MCF 10A (cell line): ENCODE results near the gene RABAC1. TPM values are rescaled to one million over a fixed set of nuclear protein-coding genes. Genes with fewer than 3 reads are reported as not detected.

Experiments used
- BruUV-seq: library from RNA; stranded (reverse); fragments of 400-500 nt; replicated peaks from 2 replicates; lab custom pipeline; 2021; lab: Mats Ljungman, UMichigan
- CTCF ChIA-PET: fragments of 300-600 bp; sonication (Branson Sonifier 250); formaldehyde crosslinking; extraction: SDS; loops from one replicate; lab custom pipeline; 2021; ENCODE audit warnings: antibody characterized with exemption, inconsistent platforms; lab: Yijun Ruan, JAX
- POLR2A ChIA-PET: fragments of 300-600, 350-650 bp; sonication (Branson Sonifier 250); formaldehyde crosslinking; extraction: SDS; loops from one replicate; lab custom pipeline; 2020; ENCODE audit warnings: antibody characterized with exemption, inconsistent platforms; lab: Yijun Ruan, JAX
- DNase-seq: peaks from one replicate; pipeline ENCODE4 v3.0.0-alpha.2; 2018; ENCODE audit not compliant: unreplicated experiment
- H3K27ac Mint-ChIP-seq: one replicate; pipeline ENCODE4 v1.8.0; 2022; ENCODE audit warnings: mild to moderate bottlenecking, low read depth, mixed read lengths; ENCODE audit not compliant: unreplicated experiment
- H3K27me3 Mint-ChIP-seq: one replicate; pipeline ENCODE4 v1.8.0; 2022; ENCODE audit warnings: mixed read lengths; ENCODE audit not compliant: insufficient read depth, unreplicated experiment
- H3K36me3 Mint-ChIP-seq: one replicate; pipeline ENCODE4 v1.8.0; 2022; ENCODE audit warnings: mild to moderate bottlenecking, moderate library complexity, mixed read lengths; ENCODE audit not compliant: insufficient read depth, unreplicated experiment
- H3K4me1 Mint-ChIP-seq: one replicate; pipeline ENCODE4 v1.8.0; 2022; ENCODE audit warnings: mixed read lengths; ENCODE audit not compliant: insufficient read depth, unreplicated experiment
- H3K4me3 Mint-ChIP-seq: one replicate; pipeline ENCODE4 v1.8.0; 2022; ENCODE audit warnings: mild to moderate bottlenecking, moderate library complexity, mixed read lengths; ENCODE audit not compliant: unreplicated experiment
- H3K9me3 Mint-ChIP-seq: one replicate; pipeline ENCODE4 v1.8.0; 2022; ENCODE audit warnings: mixed read lengths; ENCODE audit not compliant: unreplicated experiment
- CTCF ChIP-seq: fragments of 200-600 bp; IDR thresholded peaks from one replicate; pipeline ENCODE4 v1.8.0; 2022; ENCODE audit warnings: antibody characterized with exemption, mild to moderate bottlenecking; ENCODE audit not compliant: unreplicated experiment
- intact Hi-C: fragments of 100-400 bp; cut with micrococcal nuclease; formaldehyde crosslinking; loops from 2 replicates; pipeline ENCODE4 v1.14.1; 2022
- total RNA-seq: library from RNA; stranded (reverse); gene quantifications from 2 replicates; pipeline ENCODE4 v1.2.3, GENCODE V29; 2022

Gene RABAC1
- total RNA-seq, 1 experiment from 2014 or later: 75.4 TPM

- no peak for TF ChIP-seq CTCF
- DNase-seq: peak; percentile 14
- no peak overlapping the region for H3K4me3 Mint-ChIP-seq
- H3K9me3 Mint-ChIP-seq: no peaks in the 10 kb centered on the region
- ChIA-PET CTCF (no interaction called here), POLR2A (interaction anchor here (0.7 kb wide), 1 partner anchor 64 kb away, joined by 3 read pairs; no protein-coding TSS in a partner anchor)
- BruUV-seq: no TSS peak
- intact Hi-C loops: no loop called here
- peaks cover 6% of the 10 kb centered on the region for H3K4me1 Mint-ChIP-seq
- no peak overlapping the region for H3K27ac Mint-ChIP-seq
- H3K36me3 Mint-ChIP-seq: peaks cover 26% of the 10 kb centered on the region
- no peaks in the 10 kb centered on the region for H3K27me3 Mint-ChIP-seq
Observed at GRCh38 chr19:41910240-41910991, 48.7 kb downstream of the RABAC1 start.

- Mint-ChIP-seq H3K27ac (no peak overlapping the region), H3K4me3 (no peak overlapping the region), H3K9me3 (no peaks in the 10 kb centered on the region), H3K27me3 (no peaks in the 10 kb centered on the region), H3K36me3 (peaks cover 33% of the 10 kb centered on the region), H3K4me1 (peaks cover 6% of the 10 kb centered on the region)
- CTCF ChIA-PET: no interaction called here
- no peak for TF ChIP-seq CTCF
- BruUV-seq: no TSS peak
- DNase-seq: no peak
- POLR2A ChIA-PET: no interaction called here
- intact Hi-C loops: no loop called here
Observed at GRCh38 chr19:41909706-41910105, 49.4 kb downstream of the RABAC1 start.

GRCh38 chr19:41908724-41909464, 50.2 kb downstream of the RABAC1 start:
- ChIA-PET POLR2A (interaction anchor here (1.0 kb wide), 1 partner anchor 28 kb away, joined by 3 read pairs; no protein-coding TSS in a partner anchor), CTCF (interaction anchor here (0.7 kb wide), 2 partner anchors 163 to 200 kb away, joined by 3 read pairs; no protein-coding TSS in a partner anchor)
- H3K27ac Mint-ChIP-seq: no peak overlapping the region
- intact Hi-C loops: no loop called here
- peaks cover 6% of the 10 kb centered on the region for H3K4me1 Mint-ChIP-seq
- BruUV-seq: no TSS peak
- H3K36me3 Mint-ChIP-seq: peaks cover 36% of the 10 kb centered on the region
- DNase-seq: no peak
- no peak overlapping the region for H3K4me3 Mint-ChIP-seq
- H3K9me3 Mint-ChIP-seq: no peaks in the 10 kb centered on the region
- H3K27me3 Mint-ChIP-seq: no peaks in the 10 kb centered on the region
- TF ChIP-seq CTCF: no peak

GRCh38 chr19:41907994-41908615, 51.0 kb downstream of the RABAC1 start:
- Mint-ChIP-seq H3K27ac (no peak overlapping the region), H3K36me3 (peaks cover 43% of the 10 kb centered on the region), H3K4me3 (no peak overlapping the region), H3K9me3 (no peaks in the 10 kb centered on the region), H3K4me1 (peaks cover 6% of the 10 kb centered on the region), H3K27me3 (no peaks in the 10 kb centered on the region)
- no TSS peak for BruUV-seq
- CTCF ChIA-PET: interaction anchor here (0.6 to 0.7 kb wide), 3 partner anchors 90 to 201 kb away, joined by 3 read pairs; no protein-coding TSS in a partner anchor
- no peak for DNase-seq
- no peak for TF ChIP-seq CTCF
- POLR2A ChIA-PET: interaction anchor here (1.0 kb wide), 1 partner anchor 27 kb away, joined by 3 read pairs; no protein-coding TSS in a partner anchor
- intact Hi-C loops: no loop called here
